HG02798 (cell line): ENCODE data around the gene TRAK2.
"Not testable (repeated sequence)": the region's sequence is repeated elsewhere in the genome, so short reads cannot be mapped to it uniquely, and the experiment has no call there.

Experiments
- ATAC-seq: cut with Tn5 transposase; IDR thresholded peaks from one replicate; pipeline ENCODE4 v1.9.1; 2021; ENCODE audit warnings: mild to moderate bottlenecking; ENCODE audit not compliant: unreplicated experiment, poor library complexity

The TRAK2 gene

DNA sequence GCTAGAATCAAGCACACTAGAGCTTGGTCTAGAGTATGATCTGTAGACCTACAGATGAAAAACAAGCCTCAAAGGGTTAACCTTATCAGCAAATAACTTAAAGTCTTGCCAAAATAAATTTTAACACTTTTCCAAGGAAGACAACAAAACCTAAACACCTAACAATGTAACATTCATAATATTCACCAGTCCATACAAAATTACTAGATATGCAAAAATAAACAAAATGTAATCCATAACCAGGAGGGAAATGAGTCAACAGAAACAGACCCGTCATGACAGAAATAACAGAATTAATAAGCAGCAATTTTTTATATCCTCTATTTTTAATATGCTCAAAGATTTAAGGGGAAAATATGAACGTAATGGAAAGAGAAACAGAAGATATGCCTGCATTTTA lies 36.1 kb downstream of the TRAK2 start:
- no peak for ATAC-seq

DNA sequence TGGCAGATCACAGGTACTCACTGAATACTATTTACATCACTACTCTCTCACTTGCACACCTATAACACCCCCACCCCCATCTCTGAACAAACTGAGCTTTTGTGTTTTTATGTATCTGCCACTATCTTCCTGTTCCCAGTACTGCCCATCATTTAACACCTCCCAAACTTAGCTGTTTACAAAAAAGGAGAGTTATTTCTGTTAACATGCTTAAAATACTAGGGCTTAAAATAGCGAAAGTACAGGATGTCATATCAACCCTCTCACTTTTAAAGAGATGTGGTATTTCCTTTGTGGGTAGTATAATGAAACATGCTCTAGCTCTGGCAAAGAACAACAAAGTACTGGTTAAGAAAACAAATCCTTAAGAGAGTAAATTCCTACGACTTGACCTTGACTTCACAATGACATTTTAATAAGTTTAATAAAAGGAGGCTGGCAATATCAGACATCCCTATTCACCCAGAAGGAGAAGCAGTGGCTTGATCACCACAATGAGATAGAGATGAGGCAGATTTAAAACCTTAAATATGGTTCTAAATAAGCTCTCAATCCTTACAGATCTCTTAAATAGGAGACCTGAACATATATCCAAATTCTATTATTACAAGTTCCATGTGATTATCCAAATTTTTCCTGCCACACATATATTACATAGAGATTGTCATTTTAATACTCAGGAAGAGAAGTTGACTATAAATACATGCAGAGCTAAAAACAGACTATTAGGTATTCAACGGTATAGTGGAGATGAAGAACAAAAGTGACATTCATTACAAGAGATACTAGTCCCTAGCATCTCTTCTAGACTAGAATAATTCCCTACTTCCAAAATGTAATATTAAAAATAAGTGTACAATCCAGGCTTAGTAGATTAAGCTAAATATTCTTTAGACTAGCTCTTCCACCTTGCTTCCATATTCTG lies 36.9 kb downstream of the TRAK2 start:
- peak; percentile 53 for ATAC-seq

DNA sequence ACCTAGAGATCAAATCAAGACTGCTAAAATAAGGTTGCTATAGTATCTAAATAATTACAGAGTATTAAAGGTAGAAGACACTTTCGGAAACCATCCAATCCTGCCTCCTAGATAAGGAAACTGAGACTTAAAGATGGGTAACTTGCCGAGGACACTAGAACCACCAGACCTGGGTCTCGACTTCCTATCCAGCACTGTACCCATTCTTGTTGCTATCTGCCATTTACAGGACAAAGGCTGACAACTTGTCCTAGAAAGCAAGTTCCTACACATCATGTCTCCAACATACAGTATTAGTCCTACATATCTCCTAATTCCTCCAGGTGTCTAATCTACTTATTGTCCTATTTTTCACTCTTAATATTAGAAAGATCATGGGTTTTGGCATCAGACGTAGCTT lies 37.7 kb downstream of the TRAK2 start:
- ATAC-seq: no peak

GRCh38 chr2:201413143-201413542 lies 38.1 kb downstream of the TRAK2 start:
- ATAC-seq: no peak

- ATAC-seq: no peak
Observed at GRCh38 chr2:201411421-201411820, 39.8 kb downstream of the TRAK2 start.

DNA sequence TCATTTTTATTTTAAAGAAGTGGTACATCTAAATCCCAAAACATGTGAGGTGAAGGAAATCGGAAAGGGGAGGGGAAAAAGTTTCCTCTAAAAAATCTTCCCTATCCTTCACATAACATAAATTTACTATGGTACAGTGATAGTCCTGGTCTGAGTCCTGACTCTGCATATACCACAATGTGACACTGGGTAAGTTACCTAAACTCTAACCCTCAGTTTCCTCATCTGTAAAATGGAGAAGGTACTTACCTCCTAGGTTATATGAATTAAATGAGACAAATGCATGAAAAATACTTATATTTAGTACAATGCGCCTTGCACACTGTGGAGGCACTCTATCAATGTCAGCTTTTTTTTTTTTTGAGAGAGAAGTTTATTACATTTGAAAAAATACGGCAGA lies 42.3 kb downstream of the TRAK2 start:
- ATAC-seq: no peak

DNA sequence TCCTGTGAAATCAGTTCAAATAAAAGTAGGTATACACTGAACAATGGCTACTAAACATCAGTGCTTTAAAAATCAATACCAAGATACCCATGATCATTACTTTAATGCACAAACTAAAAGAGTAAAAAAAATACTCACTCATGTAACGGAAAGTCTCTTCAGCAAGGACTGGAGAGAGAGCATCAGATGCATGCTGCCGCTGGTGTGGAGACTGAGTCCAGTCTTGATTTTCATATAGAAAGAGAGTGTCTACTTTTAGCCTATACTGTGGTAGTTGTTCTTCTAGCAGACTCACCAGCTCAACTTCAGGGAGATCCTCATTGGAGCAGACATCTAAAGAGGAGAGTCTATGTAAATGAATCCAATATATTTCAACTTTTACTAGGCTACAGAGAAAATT lies 44.0 kb downstream of the TRAK2 start:
- ATAC-seq: no peak

DNA sequence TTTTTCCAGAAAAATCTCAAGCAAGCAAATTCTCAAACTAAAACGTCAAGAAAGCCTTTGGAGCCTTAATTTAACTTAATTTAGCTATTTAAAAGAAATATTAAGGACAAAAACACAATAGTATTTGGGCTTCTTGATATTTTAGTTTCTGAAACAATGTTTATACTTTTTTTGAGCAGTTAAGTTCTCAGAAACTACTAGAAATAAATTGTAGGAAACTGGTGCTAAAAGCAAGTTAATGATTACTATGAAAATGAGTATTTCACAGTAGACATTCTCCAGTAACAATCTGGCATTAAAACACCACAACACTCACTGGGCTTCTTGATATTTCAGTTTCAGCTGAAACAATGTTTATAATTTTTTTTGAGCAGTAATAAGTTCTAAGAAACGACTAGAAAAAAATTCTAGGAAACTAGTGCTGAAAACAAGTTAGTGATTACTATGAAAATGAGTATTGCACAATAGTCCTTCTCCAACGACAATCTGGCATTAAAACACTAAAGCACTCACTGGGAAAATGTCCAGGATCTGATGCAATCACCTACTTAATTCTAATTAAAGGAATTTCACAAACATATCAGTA lies 45.1 kb downstream of the TRAK2 start:
- no peak for ATAC-seq

GRCh38 chr2:201404699-201405280 lies 46.5 kb downstream of the TRAK2 start:
- ATAC-seq: no peak

- ATAC-seq: no peak
Observed at GRCh38 chr2:201403880-201404279, 47.4 kb downstream of the TRAK2 start.

GRCh38 chr2:201402651-201403562 lies 48.4 kb downstream of the TRAK2 start:
- no peak for ATAC-seq

DNA sequence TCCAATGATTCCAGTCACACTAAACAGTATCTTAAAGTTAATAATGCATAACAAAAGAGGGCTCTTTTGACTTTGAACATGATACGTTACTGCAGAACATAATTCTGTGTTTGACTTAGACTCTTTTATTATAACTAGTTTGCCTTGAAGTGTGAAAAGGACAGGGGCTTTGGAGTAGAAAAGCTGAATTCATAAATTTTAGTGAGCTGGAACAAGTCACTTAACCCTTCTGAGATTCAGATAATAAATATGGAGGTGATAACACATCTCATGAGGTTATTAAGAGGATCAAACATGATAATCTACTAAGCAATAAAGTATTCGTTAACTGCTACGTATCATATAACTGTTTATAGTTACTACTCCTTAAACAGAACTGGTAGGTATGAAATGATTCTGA lies 49.4 kb downstream of the TRAK2 start:
- ATAC-seq: no peak

DNA sequence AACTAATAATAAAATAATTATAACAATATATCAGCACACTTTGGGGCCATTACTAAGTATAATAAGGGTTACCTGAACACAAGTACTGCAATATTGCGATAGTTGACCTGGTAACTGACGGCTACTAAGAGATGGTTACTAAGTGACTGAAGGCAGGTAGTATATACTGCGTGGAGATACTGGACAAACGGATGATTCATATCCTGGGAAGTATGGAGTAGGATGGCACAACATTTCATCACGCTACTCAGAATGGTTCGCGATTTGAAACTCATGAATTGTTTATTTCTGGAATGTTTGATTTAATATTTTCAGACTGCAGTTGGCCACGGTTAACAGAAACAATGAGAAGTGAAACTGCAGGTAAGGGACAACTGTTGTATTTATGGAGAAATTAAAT lies 54.7 kb downstream of the TRAK2 start:
- no peak for ATAC-seq

- ATAC-seq: no peak
Observed at GRCh38 chr2:201383136-201383535, 68.1 kb downstream of the TRAK2 start.

DNA sequence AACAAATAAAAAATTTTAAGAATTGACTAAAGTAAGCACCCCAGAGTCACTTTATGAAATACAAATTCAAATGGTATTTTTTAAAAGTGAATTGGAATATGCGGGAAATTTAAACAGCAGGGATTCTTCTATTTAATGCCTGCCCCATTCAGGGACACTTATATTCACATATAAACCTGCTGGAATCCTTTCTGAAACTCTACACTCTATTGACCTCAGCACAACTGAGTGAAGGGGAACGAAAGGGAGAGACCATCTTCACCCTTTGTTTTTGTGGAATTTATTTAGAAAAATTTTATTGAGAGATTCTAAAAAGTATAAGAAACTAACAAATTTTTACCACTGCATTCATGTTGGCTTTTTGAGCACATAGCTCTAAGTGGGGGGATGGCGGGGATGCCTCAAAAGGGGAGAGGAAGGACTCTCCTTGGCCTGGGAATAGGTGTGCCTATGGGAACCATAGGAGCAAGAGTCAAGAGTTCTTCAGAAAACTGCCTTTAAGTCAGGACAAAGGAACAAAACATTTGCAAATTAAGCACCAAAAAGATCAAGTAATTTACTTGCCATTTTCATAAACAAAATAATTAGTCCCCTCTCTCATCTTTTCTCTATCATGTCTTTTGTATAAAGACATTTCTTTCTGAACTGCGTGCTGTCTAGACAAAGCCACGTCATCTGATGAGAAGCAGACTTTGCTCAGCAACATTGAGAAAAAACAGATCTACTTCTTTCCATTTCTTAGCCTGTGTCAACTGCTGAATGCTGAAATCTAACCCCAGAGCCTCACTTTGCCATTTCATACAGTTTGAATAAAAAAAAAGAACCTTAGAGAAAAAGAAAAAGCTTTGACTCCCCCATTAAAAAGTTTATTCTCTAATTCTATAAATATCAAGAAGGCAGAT lies 72.5 kb downstream of the TRAK2 start:
- no peak for ATAC-seq

GRCh38 chr2:201377218-201377617 lies 74.0 kb downstream of the TRAK2 start:
- no peak for ATAC-seq

DNA sequence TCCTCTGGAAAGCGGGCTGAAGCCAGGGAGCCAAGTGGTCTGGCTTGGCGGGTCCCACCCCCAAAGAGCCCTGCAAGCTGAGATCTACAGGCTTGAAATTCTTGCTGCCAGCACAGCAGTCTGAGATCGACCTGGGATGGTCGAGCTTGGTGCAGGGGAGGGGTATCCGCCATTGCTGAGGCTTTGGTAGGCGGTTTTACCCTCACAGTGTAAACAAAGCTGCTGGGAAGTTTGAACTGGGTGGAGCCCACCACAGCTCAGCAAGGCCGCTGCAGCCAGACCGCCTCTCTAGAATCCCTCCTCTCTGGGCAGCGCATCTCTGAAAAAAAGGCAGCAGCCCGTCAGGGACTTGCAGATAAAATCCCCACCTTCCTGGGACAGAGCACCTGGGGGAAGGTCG lies 81.5 kb downstream of the TRAK2 start:
- ATAC-seq: no peak

GRCh38 chr2:201369318-201369717 lies 81.9 kb downstream of the TRAK2 start:
- not testable (repeated sequence) for ATAC-seq

DNA sequence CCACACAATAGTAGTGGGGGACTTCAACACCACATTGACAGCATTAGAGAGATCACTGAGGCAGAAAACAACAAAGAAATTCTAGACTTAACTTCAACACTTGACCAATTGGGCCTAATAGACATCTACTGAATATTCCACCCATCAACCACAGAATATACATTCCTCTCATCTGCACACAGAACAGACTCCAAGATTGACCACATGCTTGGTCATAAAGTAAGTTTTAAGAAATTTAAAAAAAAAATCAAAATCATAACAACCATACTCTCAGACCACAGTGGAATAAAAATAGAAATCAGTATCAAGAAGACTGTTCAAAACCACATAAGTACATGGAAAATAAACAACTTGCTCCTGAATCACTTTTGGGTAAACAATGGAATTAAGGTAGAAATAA lies 85.1 kb downstream of the TRAK2 start:
- ATAC-seq: no peak
